Stimulated activated CD4-positive, alpha-beta T cell treated with anti-CD3 and anti-CD28 coated beads, Interleukin-15, amount 100 ng/mL, for 24 hours (primary cell): ENCODE results near the gene DEPDC5.
A peak's percentile ranks its signal among the peaks of the same experiment; 100 is the strongest.
"Not testable (repeated sequence)": the region's sequence is repeated elsewhere in the genome, so short reads cannot be mapped to it uniquely, and the experiment has no call there.

ENCODE experiments used
- DNase-seq: peaks from one replicate; pipeline ENCODE4 v3.0.0-alpha.2; 2020

DEPDC5 gene

DNA sequence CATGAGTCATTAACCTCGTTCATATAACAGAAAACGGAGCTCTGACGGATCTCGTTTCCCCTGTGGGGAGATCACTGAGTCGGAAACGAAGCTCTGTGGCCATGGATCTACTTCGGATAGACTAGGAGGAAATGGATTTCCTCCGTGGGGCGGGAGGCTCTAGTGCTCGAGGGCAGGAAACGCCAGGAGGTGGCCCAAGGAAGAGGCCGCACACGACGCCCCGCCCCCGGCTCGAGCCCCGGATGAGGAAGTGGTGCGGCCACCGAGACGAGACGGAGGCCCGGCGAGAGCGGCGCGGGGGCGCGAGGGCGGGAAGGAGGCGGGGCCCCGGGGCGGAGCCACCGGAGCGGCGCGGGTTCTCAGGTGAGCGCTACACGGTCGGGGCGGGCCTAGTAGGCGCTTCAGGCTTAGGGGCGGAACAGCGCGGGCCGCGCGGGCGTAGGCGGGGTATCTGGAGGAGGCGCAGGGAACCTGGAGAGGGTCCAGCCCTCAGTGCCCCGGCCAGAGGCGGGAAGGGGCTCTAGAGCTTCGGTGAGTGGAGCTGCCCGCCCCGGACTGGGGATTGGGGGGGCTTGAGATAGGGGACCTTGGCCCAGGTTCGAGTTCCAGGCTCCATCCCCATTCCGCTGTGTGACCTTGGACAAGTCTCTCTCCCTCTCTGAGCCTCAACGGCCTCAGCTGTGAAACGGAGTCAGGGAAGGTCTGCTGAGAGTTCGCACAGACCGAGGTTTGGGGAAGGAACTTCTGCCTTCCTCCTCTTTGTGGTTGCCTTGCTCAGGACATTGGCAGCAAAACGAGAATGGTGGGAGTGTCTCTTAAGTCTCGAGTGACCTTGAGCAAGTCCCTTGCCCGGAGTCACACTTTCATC is at the start of gene DEPDC5:
TSS of gene DEPDC5 (plus strand) at position 386 of the 868 bp plus-strand sequence. CDS start 903 bp downstream, outside the sequence.
- DNase-seq = peak; percentile 96

DNA sequence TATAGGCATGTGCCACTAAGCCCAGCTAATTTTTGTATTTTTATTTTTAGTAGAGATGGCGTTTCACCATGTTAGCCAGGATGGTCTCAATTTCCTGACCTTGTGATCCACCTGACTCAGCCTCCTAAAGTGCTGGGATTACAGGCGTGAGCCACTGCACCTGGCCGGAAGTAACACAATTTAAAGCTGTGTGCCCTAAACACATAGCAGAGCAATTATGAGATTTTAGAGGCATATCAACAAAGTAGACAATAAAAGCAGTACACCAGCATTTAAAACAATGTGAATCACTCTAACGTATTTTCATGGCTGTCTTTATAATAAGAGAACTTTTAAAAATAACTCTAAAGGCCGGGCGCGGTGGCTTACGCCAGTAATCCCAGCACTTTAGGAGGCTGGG is 46.3 kb upstream of the DEPDC5 start:
- no peak for DNase-seq

DNA sequence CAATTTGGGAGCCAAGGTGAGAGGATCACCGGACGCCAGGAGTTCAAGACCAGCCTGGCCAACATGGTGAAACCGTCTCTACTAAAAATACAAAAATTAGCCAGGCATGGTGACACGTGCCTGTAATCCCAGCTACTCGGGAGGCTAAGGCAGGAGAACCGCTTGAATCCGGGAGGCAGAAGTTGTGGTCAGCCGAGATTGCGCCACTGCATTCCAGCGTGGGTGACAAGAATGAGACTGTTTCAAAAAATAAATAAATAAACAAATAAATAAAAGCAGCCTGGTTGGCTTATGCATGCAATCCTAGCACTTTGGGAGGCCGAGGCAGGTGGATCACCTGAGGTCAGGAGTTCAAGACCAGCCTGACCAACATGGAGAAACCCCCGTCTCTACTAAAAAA is 42.6 kb upstream of the DEPDC5 start:
- not testable (repeated sequence) for DNase-seq

DNA sequence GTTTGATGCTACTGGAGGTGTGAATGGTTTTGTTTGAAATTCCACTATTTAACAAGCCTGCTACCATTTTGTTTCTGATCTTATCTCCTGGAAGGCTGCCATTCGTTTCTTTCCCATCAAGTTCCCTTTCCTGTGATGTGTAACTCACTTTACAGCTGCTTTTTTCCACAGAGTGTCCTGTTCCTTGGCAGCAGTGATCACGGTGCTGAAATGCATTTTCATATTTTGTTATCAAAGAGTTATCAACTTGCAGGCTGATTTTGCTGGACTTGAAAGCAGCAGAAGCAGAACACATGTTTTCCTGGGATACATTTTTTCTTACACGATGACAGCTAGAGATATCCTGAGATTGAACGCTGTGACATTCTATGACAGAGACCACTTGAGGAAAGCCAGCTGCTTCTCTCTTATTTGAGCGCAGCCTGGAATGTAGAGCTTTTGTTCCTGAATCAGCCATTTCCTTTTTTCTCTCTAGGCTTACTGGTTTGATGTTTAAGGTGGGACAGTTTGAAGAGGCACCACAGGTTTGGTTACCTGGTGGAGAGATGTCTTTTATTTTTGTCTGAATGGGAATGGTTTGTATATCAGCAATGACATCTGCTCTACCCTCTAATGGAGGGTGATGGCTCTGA is 38.6 kb upstream of the DEPDC5 start:
- no peak for DNase-seq

DNA sequence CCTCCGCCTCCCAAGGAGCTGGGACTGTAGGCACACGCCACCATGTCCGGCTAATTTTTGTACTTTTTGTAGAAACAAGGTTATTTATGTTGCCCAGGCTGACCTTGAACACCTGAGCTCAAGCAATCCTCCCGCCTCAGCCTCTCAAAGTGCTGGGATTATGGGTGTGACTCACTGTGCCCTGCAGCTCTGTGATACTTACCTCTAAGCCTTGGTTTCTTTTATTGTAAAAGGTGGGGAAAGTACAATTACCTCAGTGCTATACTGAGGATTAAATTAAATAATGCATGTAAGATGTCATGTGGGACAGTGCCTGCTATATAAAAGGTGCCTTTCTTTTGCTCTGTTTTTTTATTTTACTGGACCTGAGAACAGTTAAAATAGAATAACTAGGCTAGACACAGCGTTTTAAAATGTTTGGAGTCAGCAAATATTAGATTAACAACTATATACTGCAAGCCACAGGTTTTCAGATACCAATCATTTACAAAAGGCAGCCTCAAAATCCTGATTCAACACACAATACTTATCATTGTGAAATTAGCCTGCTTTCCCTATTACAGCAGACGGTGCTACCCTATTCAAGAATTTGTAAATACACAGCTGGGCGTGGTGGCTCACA is 33.9 kb upstream of the DEPDC5 start:
- DNase-seq = no peak

DNA sequence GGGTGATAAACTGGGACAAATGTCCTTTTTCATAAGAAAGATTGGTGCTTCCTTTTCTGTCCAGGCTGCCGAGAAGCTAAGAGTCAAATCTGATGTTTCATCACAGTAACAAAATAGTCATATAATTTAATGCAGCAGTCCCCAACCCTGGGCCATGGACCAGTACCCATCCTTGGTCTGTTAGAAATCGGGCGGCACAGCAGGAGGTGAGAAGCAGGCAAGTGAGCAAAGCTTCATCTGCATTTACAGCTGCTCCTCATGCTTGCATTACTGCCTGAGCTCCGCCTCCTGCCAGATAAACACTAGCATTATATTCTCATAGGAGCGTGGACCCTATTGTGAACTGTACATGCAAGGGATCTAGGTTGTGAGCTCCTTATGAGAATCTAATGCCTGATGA is 30.1 kb upstream of the DEPDC5 start:
- no peak for DNase-seq

DNA sequence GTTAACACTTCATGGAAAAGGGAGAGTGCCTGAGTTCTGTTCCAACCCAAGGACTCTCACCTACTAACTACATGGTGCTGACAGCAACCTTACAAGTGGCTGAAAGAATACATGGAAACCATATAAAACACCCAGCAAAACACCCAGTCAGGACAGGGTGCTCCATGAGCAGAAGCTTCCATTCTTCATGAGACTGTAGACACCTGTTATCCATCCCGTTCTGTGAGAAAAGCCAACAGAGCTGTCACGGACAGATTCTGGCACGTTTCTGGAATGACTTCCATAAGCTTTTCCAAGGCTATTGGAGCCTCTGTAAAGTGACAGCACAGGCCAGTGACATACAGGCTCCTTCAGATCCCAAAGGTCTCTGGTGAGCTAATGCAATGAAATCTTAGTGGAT is 27.1 kb upstream of the DEPDC5 start:
- DNase-seq = no peak

DNA sequence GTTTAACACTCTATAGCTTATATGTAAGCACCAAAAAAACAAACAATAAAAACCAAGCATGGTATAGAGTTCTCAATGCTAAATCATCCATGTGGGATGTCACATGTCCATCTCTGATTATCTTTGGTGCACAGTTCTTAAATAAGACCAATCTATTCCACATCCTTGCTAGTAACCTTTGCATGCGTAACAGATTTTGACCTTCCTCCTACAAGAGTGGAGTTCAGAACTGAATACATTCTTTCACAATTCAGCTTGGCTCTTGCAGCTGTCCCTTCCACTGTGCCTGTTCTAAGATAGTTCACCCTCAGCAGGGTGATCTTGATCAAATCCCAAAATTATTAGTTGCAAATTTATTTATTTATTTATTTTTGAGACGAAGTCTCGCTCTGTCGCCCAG is 25.0 kb upstream of the DEPDC5 start:
- no peak for DNase-seq

DNA sequence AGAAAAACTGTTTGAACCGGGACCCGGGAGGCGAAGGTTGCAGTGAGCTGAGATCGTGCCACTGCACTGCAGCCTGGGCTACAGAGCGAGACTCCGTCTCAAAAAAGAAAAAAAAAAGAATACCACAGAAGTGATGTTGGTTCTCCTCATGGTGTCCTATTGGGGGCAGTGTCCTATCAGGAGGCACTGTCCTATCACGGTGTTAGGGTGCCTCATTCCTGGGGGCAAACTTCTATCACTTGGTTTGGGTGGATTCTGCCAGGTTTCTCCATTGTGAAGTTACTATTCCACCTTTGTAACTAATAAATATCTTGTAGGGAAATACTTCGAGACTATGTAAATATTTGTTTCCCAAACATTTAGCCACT is 23.5 kb upstream of the DEPDC5 start:
- no peak for DNase-seq

DNA sequence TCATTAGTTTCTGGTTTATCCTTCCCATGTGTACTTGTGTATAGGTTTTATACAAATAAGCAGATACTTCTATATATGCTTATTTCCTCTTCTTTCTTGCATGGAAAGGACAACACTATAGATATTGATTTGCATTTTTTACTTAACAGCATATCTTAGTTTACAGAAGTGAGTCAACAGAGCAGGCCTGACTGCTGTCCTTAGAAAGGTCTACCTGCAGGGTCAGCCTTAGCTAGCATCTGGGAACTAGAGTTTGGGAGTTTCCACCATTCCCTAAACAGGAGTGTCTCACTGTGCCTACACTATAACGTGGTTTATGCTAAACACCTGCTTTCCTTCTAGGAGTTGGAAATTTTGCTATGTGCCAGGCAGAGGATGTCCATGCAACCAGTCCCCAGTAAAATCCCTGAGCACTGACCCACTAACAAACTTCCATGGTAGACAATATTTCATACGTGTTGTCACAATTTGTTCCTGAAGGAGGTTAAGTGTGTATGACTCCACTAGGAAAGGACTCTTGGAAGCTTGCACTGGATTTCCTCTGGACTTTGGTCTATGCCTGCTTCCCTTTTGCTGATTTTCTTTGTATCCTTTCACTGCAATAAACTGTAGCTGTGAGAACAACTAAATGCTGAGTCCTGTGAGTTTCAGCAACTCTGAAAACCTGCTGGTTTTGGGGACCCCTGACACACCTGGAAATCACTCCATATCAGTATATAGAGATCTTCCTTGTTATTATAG is 21.6 kb upstream of the DEPDC5 start:
- no peak for DNase-seq

DNA sequence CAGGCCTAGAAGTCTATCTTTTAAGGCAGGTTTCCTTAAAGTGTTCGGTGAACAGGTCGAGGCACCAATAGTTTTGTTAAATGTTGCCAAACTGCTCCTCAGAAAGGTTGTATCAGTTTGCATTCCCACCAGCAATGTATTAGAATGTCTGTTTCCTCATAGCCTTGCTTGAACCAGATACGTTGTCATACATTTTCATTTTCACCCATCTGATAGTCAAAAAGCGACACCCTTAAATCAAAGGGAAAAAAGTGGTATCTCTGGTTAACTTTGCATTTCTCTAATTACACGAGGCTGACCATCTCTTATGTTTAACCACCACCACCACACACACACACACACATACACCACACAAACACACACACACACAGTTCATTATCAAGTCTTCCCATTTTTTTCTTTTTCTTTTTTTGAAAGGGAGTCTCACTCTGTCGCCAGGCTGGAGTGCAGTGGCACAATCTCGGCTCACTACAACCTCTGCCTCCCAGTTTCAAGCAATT is 20.2 kb upstream of the DEPDC5 start:
- DNase-seq = no peak

DNA sequence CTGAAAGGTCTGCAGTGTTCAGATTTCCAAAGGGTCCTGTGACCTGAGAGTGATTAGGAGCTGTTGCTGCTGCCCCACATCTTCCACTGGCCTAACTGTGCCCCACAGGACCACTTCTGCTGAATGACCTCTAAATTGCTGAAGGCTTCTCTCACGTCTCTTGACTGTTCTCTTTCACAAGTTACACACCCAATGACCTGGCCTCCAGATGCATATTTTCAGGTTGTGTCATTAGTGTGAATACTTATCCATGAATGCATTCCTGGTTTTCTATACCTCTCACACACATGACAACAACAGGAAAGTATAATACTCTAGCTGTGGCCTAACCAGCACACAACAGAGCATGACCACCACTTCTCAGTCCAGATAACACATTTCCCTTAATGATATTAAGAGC is 19.3 kb upstream of the DEPDC5 start:
- no peak for DNase-seq

DNA sequence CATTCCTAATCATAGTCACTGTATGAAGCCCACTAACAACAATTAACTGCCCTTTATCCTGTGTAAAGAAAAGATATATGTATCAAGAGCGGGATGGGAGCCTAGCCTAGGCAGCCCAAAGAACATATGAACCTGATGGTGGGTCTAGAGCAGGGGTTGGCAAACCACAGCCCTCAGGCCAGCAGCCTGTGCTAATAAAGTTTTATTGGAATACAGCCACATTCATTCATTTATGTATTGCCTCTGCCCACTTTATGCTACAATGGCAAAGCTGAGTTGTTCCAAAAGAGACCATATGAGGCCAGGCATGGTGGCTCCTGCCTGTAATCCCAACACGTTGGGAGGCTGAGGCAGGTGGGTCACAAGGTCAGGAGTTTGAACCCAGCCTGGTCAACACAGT is 17.4 kb upstream of the DEPDC5 start:
- no peak for DNase-seq

DNA sequence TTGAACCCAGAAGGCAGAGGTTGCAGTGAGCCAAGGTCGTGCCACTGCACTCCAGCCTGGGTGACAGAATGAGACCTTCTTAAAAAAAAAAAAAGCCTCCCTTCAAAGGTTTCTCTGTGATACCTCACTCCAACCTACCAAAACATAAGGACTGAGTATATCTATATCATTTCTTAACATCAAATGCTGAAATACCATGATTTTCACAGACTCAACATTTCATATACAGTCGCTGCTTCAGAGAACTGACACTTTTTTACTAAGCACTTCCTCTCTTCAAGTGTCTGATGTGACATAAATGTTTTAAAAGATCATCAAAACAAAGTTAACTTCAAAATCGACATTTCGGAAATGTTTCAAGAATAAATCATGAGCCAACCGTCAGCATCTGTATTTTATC is 15.9 kb upstream of the DEPDC5 start:
- no peak for DNase-seq

DNA sequence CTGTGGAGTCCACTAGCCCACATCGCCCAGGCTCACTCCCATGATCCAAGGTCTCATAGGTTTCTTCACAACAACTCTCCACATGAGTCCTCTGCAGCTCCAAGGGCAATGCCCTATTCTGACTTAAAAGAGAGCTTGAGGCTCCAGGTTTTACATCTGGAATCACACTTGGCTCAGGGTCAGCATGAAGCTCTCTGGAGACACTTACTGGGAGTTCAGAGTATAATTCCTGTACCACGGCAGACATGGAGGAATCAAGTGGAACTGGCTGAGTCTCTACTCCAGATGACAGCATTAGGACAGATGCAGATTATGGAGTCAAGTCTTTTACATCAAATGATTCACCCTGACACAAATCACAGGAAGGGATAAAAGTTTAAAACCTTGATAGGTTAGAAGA is 15.3 kb upstream of the DEPDC5 start:
- no peak for DNase-seq

DNA sequence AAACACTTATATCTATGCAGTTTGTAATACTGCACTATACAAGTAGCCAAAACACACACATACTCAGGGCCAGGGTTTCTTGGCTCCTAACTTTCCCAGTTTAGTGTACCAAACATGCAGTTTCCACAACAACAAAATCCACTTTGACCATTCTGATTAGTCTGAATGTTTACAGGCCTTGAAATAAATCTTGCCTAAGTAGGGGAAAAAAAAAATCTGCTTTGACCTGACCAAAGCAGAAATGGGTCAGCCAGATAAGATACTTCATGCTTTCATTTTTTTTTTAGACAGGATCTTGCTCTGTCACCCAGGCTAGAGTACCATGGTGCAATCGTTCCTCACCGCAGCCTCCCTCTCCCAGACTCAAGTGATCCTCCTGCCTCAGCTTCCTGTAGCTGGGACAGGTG is 14.0 kb upstream of the DEPDC5 start:
- no peak for DNase-seq

DNA sequence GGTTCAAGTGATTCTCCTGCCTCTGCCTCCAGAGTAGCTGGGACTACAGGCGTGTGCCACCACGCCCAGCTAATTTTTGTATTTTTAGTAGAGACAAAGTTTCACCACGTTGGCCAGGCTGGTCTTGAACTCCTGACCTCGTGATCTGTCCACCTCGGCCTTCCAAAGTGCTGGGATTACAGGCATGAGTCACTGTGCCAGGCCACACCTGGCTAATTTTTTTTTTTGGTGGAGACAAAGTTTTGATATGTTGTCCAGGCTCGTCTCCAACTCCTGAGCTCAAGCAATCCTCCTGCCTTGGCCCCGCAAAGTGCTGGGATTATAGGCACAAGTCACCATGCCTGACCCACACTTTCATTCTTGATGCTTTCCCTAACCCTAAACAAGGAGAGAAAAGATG is 13.5 kb upstream of the DEPDC5 start:
- DNase-seq = not testable (repeated sequence)

DNA sequence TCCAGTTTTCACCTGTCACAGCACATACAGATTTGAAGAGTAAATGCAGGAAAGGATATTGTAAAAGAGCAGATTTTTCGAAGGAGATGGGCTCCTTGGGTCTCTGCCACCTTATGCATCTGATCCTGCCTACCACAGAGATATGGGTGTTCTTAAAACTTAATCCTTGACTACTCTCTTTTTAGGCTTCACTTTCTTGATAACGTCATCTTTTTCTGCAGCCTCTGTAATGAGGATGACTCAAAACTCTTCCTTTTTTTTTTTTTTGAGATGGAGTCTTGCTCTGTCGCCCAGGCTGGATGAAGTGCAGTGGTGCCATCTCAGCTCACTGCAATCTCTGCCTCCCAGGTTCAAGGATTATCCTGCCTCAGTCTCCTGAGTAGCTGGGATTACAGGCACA is 11.7 kb upstream of the DEPDC5 start:
- no peak for DNase-seq

DNA sequence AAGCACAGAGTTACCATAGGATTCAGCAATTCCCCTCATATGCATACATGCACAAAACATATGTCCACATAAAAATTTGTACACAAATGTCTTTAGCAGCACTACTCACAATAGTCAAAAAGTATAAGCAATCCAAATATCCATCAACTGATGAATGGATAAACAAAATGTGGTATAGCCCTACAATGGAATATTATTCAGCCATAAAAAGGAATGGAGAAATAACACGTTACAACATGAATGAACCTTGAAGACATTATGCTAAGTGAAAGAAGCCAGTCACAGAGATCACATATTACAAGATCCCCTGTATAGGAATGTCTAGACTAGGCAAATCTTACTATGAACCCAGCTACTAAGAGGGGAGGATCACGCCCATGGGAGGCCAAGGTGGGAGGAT is 11.1 kb upstream of the DEPDC5 start:
- DNase-seq = no peak

DNA sequence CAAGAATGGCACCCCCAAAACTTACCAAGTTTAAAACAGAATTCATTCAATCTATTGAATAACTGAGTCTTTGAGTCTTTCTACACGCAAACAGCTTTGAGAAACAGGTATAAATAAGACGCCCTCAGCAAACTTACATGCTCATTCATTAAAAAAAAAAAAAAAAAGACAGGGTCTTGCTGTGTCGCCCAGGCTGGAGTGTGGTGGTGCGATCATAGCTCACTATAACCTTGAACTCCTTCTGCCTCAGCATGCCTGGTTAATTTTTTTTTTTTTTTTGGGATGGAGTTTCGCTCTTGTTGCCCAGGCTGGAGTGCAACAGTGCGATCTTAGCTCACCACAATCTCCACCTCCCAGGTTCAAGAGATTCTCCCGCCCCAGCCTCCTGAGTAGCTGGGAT is 9.9 kb upstream of the DEPDC5 start:
- DNase-seq = no peak

DNA sequence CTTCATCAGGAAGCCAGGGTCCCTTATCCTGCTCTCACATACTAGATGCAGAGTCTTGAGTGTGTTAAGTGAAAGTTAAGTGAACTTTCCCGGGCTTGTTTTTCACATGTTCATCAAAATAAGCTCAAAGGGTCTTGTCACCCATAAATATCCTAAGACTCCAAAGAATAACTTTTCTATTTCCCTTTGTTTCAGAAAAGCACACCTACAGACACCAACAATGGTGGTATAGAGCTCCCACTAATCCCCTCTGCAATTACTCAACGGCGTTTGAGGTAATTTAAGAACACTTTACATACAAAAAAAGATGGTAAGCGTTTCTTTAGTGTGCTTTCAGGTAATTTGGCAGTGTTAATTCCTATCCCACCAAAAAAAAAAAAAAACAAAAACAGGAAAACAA is 6.4 kb upstream of the DEPDC5 start:
- no peak for DNase-seq

DNA sequence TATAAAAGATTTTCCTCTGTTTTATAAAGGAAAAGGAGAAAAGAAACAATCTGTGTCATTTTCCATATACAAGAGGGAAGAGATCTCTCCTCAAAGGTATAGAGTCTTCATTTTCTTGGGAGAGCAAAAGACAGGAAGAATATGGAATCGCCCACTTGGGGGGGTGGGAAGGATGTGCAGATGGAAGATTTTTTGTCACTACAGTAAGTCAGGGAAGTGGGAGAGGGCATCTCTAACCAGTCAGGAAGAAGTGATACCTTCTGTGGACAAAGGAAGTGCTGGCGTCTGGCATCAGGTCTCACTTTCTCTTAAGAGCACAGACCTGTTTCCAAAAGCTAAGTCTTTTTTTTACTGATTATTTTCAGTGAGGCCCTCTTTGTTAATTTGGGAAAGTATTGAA is 5.3 kb upstream of the DEPDC5 start:
- DNase-seq = no peak

DNA sequence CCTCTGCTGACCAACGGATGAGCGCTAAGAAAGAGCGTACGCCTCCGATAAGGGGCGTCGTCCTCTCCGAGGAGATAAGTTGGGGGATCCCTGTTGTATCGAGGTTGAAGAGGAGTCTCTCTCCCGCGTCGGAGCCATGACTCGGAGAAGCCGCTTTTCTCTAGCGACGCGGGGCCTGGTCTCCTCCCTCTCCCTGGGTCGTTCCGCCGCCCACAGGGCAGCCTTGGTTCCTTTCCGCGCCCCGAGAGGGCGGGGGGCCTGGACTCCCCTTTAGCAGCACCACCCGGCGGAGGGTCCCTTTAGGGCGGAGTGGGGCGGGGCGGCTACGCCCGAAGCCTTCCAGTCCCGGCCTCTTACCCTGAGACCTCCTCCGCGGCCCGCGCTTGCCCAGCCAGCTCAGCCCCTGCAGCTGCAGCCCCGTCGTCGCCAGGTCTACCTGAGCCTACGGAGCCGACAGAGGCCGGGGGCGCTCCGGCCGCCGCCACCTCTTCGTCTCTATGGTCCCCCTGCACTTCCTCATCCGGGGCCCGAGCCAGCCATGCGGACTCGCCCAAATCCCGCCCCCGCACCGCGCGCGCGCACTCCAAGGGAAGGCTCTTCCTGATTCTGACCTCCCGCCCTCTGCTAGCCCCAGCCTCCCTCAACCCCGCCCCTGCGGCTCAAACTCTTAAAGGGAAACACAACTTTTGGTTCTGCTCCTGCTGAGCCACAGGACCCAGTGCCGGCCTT is 4.0 kb upstream of the DEPDC5 start, which contains the start of gene PRR14L:
TSS of gene PRR14L (minus strand) at position 497 of the 729 bp plus-strand sequence. CDS start 11,272 bp downstream, outside the sequence.
- peak; percentile 99 for DNase-seq
